Stimulated activated CD8-positive, alpha-beta memory T cell treated with anti-CD3 and anti-CD28 coated beads, Interleukin-12 subunit alpha, Interleukin-12 subunit beta, amount 100 ng/mL, for 4 hours (primary cell): ENCODE data around the gene TNK2.
"Not testable (repeated sequence)": the region's sequence is repeated elsewhere in the genome, so short reads cannot be mapped to it uniquely, and the experiment has no call there.

ENCODE experiments used
- DNase-seq: peaks from one replicate; pipeline ENCODE4 v3.0.0-alpha.2; 2020; ENCODE audit warnings: low read depth

TNK2 gene

DNA sequence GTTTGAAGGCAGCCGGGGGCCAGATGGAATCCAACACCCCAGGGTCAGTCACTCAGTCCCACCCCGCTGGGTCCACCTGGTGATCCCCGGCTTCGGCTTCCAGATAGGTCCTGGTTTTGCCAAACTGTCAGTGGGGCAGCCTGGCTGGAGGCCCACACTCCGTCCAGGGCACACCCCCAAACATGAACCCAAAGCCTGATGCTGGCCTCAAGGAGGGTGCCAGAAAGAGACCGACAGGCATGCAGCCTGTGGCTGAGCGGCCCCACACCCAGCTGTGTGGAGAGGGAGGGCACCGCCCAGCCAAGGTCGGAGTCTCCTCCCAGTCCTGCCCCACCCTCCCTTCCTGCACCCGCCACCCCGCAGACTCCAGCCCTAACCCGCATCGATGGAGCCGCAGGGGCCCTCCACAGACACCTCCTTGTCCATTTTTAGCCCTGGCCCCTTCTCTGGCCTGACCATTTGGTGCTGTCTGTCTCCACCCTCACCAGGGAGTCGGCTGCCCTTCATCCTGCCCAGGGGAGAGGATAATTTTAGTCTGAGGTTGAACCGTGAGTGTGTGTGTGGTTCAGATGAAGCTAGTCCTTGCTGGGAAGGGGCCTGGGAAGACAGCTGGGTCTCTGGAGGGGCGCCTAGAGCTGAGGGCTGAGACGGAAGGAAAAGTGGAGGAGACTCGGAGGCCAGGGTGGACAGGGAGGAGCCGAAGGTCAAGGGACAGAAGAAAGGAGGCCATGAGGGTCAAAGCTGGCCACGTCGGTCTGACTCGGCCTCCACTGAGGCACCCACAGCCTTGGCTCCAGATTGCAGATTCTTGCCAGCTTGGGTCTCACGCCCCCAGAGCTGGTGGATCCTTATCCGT lies 23.1 kb downstream of the TNK2 start:
- no peak for DNase-seq

GRCh38 chr3:195884691-195885035 lies 23.7 kb downstream of the TNK2 start:
- DNase-seq = no peak

DNA sequence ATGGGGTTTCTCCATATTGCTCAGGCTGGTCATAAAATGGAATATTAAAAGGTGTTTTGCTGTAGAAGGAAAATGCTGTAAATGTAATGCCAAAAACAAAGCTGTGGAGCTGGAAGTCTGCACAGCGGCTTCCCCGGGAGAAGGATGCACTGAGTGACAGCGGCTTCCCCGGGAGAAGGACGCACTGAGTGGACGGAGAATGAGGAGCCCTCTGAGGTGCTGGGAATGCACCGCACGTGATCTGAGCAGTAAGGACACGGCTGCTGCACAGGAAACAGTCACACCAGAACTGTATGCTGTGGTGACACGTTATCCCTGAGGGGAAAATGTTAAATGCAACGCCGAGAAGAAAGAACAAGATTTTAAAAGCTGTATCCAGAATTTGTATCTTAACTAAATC lies 24.6 kb downstream of the TNK2 start:
- no peak for DNase-seq

DNA sequence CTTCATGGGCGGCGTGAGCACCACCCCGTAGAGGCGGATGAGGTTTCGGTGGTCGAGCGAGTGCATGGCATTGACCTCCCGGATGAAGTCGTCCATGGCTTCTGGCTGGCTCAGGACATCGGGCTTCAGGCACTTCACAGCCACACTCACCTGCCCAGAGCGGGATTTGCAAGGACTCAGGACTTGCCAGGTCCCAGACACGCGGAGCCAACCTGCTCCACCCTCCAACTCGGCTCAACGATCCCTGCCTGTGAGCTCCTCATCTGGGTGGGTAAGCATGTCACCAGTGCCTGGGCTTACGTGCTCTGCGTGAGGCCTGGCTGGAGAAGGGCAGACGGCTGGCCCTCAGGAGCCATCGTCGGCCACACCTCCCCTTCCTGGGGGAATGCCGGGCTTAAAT lies 25.2 kb downstream of the TNK2 start:
- no peak for DNase-seq

DNA sequence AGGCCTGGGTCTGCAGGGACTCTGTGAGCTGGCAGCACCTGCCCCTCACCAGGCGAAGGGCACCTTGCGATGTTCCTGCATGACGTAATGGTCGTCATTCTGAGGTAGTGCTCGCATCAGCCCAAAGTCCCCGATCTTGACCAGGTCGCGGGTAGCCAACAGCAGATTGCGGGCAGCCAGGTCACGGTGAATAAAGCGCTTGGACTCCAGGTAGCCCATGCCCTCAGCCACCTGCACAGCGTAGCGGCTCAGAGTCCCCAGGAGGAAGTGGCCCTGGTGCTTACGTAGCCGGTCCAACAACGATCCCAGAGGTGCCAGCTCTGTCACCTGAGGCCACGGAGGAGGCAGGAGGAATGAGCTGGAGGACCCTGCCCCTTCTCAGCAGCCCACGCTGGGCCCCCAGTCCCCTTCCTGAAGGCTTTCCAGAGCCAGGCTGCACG lies 26.3 kb downstream of the TNK2 start:
- no peak for DNase-seq

DNA sequence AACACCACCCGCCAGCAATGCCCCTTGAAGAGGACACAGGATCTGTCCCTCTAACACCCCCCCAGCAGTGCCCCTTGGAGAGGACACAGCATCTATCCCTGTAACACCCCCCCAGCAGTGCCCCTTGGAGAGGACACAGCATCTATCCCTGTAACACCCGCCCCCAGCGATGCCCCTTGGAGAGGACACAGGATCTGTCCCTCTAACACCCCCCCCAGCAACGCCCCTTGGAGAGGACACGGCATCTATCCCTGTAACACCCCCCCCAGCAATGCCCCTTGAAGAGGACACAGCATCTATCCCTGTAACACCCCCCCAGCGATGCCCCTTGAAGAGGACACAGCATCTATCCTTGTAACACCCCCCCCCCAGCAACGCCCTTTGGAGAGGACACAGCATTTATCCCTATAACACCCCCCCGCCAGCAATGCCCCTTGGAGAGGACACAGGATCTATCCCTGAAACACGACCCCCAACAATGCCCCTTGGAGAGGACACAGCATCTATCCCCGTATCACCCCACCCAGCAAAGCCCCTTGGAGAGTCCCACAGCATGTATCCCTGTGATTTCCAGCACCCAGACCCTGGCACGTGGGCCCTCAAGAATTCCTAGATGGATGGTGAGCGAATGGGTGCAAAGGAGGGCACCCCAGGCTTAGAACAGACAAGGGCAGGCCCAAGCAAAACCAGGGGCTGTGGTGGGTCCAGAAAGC lies 26.9 kb downstream of the TNK2 start:
- no peak for DNase-seq

GRCh38 chr3:195880037-195880431 lies 28.3 kb downstream of the TNK2 start:
- no peak for DNase-seq

DNA sequence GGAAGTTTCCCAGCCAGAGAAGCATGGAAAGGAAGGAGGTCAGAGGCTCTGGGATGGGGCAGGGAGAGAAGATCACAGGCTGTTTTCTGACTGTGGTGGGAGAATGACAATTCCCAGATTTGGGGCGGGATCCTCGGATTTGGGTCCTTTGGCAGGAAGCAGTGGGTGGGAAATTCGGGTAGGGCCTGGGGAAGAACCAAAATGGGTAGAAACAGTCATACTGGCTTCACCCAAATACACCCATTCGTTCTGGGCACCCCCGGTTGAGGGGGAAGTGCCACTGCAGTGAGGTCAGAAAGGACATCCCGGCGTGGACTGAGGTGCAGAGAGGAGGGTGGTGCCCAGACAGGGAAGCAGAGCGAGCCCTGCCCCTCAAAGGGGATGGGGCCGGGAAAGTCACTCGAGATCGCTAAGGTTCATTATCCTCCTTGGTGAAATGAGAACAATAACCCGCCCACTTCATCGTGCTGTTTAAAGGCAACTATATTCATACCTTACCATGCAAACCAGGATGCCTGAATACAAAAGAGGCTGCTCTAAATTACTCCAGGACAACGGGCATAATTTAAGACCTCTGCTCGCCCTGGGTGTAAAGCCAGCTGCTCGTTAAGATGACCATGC lies 28.8 kb downstream of the TNK2 start:
- no peak for DNase-seq

DNA sequence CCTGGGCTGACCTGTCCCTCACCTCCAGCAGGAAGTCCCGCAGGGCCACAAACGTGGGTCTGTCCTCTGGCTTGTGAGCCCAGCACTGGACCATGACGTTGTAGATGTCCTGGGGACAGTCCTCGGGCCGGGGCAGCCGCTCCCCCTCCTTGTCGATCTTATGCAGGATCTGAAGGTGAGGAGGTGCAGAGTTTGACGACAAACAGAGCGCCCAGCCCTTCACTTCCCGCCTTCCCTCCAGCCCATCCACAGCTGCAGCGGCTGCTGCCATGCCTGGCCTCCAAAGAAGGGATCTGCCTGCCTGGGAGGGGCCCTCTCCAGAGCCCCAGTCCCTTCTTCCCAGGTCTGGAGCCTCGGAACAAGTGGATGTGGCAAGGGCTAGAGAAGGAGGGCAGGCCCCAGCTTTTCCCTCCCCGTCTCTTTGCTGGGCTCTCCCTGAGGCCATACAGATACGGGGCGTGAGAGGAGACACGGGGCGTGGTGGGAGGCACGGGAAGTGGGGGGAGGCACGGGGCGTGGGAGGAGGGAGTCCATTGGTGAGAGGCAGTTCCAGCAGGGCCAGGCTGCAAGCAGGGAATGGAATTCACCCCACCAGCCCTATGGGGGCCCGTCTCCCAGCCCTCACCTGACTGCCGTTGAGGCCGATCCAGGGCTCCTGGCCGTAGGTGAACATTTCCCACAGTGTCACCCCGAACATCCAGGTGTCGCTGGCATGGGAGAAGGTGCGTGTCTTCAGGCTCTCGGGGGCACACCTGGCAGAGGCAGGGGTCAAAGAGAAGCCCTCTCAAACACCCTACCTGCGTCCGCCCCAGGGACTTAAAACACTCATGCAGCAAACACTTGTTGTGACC lies 29.7 kb downstream of the TNK2 start:
- DNase-seq = no peak

- no peak for DNase-seq
Observed at GRCh38 chr3:195877767-195878423, 30.5 kb downstream of the TNK2 start.

DNA sequence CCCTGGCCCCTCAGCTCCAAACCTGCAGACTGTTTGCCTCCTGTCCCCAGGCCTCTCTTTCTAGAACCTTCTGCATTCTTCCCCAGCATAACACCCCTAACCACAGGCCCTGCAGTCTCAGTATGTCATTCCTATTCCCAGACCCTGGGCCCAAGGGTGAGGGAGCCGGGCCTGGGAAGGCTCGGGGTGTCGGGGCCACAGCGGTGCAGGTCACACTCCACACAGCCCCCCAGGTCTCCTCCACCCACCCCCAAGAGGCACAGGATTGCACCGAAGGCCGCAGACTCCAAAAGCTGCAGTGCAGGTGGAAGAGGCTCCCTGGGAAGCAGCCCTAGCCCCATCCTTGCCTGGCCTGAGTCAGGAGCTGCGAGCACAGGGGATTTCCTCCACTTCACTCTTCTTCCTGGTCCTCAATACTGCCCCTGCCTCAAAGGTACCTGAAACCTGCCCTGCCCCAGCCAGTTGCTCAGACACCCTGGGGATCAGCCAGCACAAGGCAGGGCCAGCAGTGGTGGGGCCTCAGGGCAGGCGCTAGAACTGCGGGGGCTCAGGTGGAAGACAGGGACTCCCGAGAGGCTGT lies 31.1 kb downstream of the TNK2 start:
- no peak for DNase-seq

DNA sequence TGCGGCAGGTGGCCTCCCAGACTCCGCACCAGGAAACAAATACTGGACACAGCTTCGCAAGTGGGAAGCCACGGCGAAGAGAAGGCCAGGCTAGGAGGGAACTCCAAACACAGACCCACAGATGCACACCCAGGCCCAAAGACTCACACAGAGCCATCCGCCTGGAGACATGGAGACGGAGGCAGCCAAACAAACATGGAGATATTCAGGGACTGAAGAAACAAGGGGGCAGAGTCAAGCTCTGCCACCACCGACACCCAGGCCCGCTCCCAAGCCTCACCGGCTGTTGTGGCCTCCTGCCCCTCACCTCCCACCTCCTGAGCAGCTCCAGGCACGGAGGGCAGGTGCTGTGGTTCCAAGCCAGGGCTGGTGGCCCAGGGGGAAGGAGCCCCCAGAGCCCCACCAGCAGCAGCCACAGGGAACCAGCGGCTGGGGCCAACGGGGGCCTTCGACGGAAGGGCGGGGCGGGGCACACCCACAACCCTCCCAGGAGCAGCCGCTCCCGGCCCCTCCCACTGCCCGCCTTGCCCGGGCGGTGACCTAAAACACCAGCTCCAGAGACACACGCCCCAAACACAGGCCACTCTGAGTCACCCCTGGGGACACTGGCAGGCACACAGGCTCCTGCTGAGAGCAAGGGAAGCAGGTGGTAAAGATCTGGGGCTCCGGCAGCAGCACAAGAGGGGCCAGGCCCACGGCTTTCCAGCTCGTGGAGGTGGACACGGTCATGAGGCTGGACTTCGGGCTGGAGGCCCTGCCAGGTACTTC lies 31.9 kb downstream of the TNK2 start:
- DNase-seq = no peak

GRCh38 chr3:195875482-195876236 lies 32.7 kb downstream of the TNK2 start:
- no peak for DNase-seq

- no peak for DNase-seq
Observed at GRCh38 chr3:195873971-195874370, 34.4 kb downstream of the TNK2 start.

- no peak for DNase-seq
Observed at GRCh38 chr3:195873281-195873887, 35.0 kb downstream of the TNK2 start.

DNA sequence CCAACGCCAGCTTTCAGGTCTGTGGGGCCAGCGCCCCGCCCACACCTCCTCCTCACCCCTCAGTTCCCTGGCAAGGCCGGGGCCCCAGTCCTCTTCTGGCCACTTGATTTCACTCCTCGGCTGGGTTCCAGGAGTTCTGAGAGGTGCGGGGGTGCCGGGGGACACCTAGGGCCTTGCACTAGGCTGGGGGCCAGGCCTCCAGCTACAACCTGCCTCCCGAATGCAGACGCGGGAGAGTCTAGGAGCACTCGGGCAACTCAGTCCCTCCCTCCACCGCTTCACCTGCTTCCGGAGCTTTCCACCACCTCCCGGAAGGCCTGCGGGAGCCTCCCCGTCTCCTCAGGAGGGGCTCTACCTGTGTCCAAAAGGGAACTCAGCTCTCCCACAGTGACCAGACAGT lies 35.6 kb downstream of the TNK2 start:
- no peak for DNase-seq

DNA sequence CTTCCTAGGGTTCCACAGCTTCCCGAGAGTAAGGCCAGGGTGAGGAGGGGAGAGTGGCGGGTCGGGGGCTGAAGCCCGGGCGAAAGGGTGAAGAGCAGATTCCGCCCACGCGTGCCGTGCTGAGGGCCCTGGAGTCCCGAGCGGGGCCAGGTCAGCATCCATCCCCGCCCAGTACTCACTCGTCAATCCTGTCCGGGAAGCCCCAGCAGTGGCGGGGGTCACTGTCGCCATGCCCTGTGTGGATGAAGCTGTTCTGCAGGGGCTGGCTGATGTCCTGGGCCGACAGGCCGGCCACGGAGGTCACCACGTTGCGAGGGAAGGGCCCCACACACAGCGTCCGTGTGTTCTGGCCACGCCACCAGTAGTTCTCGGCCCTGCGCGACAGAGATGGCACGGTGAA lies 36.3 kb downstream of the TNK2 start:
- DNase-seq = no peak

GRCh38 chr3:195871686-195872085 lies 36.7 kb downstream of the TNK2 start:
- DNase-seq = not testable (repeated sequence)

DNA sequence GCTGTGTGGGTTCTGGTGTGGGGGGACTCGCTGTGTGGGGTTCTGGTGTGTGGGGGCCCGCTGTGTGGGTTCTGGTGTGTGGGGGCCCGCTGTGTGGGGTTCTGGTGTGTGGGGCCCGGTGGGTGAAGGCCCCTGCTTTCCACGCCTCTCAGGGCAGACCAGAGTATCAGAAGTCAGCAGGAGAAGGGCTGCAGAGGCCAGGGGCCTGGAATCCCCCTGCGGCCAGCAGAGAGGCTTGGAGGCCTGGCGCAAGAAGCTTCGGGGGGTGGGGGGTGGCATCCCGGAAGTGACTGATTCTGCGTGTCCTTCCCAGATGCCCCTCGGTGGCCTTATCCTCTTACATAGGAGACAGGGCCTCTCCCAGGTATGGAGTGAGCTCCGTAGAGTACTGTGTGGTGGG lies 37.4 kb downstream of the TNK2 start:
- no peak for DNase-seq
